NCI-H1417 treated with DMSO at 0.1 percent for 48 hours (cell line): ENCODE measurements around the gene RIPK4.

ENCODE experiments used
- DNase-seq: peaks from one replicate; lab custom pipeline; 2025; lab: John Stamatoyannopoulos, UW

The RIPK4 gene

DNA sequence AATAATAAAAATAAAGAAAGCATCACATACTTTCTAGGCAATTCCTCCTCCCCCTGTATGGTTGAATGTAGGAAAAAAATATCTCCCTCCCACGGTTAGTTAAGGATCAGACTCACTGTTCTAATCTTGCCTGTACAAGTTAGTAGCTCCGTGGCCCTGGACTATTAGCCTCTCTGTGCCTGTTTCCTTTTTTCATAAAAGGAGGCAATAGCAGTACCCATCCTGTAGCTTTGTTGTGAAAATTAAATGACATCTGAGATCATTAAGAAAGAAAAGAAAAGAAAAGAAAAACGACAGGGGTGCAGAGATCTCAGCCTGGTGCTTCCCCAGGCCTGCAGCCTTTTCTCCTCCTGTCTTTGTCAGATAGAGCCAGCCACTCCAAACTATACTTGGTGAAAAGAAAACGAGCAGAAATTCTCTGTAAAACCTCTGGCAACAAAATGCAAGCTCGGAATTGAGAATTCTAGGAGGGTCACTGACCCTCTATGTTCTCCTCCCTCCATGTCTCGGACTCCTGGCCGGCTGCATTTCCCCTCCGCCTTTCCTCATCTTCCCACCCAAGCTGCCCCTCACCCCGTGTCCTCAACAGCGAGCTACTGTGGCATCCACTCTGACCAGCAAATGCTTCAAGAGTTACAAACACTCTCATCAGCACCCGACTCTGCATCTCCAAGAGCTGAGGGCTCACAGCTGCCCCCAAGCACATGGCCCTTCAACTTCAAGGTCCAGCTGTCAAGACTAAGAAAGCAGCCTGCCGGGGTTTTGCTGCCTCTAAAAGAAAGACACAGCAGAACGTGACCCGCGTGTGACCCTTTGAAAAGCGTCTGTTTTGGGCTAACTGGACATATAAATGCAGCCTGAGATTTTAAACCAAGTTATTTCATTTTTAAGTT, 13.6 kb downstream of the RIPK4 start:
- DNase-seq, result no peak

DNA sequence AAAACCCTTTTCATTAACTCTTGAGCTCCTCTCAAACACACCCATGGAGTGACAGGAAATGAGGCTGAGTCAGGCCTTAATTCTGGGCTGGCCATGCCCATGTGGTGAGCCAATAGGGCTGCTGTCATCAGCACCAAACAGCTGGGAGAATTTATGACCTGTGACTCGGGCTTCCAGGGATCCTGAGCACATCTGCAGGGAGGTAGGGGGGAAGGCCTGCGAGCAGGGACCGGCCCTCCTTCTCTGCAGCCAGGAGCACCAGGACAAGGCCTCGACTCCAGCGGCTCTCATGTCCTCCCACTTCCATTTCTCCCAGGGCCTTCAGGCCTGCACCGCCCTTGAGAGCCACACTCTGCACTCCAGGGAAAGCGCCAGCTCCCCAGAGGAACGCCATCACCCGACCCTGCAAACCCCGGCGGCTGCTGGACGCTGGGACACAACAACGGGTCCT, 14.6 kb downstream of the RIPK4 start:
- no peak for DNase-seq

- no peak for DNase-seq
Observed at GRCh38 chr21:41751611-41752011, 15.2 kb downstream of the RIPK4 start.

- no peak for DNase-seq
Observed at GRCh38 chr21:41750532-41751151, 16.2 kb downstream of the RIPK4 start.

GRCh38 chr21:41750051-41750450, 16.8 kb downstream of the RIPK4 start:
- no peak for DNase-seq

DNA sequence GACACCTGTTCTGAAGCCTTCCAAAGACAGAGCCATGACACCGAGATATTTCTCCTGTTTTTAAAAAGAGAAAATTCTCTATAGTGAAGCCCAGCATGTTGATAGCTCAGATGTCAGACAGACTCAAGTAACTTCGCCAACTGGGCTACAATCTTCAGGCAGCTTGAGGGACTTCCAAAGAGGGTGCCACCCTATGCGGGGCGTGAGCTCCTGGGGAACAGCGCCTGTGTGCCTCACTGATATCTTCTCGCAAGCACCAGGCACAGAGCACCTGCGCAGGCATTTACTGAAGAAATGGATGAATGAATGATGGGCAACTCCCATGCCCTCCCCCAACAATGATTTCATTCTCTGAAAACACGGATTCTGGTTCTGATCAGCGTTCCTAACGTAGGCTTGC, 17.6 kb downstream of the RIPK4 start:
- no peak for DNase-seq

- no peak for DNase-seq
Observed at GRCh38 chr21:41747943-41748738, 18.7 kb downstream of the RIPK4 start.

DNA sequence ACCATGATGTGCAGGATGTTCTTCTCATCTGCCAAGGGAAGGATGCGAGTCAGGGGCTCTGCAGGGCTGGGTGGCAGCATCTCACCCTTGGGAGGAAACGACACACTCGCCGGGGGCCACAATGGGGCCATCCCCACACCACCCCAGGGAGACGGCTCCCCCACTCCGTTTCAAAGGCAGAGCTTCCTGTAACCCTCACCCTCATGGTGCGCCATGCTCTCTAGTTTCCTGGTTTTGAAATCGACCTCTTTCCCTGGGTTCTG, 20.2 kb downstream of the RIPK4 start:
- DNase-seq, result no peak

- DNase-seq, result no peak
Observed at GRCh38 chr21:41745971-41746743, 20.7 kb downstream of the RIPK4 start.

DNA sequence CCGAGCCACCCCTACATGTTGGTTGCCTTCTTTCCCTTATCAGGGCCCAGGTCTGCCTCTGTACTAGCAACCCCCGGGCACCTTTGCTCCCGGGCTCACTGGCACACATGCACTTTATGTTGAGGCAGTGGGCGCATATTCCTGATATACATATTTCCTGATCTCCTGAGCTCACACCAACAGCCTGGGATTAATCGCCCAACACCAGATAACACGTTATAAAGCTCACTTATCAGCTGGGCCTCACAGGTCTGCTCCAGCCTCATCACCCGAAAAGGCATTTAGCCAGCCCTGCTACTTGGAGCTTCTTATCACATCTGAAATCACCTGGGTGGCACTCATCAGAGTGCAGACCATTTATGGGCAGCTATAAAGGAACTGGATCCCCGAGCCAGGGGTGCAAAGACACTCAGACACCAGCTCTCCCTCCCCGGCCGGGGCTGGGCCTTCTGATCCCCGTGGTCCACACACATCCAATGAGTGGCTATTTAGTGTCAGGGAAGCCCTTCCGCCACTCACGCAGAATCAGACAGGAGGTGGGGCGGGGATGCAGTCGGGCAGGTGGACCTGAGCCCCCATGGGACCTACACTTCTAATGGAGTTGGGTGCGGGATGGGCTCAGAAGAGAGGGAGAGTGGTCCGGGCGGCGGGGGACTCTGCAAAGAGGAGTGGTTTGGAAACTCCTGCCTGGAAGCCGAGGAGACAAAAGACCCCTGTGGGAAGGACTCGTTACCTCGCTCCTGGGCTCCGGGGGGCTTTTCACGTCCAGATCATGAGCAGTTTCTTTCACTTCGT, 21.6 kb downstream of the RIPK4 start:
- no peak for DNase-seq

- DNase-seq, result no peak
Observed at GRCh38 chr21:41744028-41744930, 22.6 kb downstream of the RIPK4 start.

- no peak for DNase-seq
Observed at GRCh38 chr21:41743321-41744027, 23.4 kb downstream of the RIPK4 start.

DNA sequence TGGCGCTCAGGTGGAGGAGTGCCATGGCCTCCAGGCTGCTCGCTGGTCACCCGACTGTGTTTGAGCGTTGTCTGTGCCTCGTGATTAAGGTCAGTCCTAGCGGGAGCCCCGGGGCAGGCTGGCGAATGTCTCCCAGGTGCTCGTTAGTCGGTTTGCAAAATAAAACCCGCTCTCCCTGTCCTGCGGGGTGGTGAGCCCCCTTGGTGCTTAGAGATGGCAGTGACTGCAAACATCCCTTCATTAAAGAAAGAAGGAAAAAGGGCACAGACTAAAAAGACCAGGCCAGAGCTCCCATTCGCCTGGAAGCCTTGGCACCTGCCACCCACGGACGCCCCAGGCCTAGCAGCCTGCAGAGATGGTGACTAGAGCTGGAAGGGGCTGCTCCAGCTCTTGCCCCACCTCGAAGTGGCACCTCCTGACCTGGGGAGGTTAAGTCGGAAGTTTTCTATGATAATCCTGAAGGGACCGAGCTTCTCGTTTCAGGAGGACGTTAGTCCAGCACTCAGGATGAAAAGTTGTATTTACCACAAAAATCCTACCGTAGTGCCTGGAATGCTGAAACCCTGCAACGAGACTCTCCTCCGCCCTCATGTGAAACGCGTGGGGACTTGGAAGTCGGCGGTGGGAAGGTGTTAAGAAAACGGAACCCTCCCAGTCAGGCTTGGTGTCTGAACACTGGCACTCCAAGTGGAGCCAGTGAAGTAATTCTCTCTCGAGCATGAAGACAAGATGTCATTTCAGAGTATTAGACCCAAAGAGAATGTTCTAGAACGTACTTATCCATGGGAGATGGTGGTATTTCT, 24.6 kb downstream of the RIPK4 start:
- no peak for DNase-seq

DNA sequence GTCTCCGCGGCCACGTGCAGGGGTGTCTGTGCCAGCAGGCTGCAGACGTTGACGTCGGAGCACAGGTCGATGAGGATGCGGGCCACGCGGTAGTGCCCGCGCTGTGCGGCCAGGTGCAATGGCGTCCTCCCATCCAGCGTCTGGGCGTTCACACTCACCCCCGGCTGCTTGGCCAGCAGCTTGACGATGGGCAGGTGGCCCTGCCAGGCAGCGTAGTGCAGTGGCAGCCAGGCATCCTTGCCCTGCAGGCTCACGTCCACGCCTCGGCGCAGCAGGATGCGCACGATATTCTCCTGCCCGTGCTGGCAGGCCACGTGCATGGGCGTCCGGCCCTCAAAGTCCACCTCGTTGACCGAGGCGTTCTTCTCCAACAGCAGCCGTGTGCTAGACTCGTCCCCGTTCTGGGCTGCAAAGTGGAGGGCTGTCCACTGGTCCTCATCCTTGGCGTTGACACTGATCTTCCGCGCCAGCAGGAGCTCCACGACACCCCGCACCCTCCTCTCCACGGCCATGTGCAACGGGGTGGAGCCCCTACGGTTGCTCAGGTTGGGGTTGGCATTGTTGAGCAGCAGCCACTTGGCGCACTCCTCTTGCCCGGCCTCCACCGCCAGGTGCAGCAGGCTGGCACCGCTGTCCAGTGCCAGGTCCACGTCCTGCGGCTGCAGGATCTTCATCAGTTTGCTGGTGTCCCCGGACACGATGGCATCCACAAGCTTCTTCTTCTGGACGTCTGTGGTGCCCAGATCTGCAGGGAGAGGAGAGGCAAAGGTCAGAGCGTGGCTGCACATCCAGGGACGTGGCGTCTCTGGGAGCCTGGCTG, 25.4 kb downstream of the RIPK4 start:
- DNase-seq, result no peak

- no peak for DNase-seq
Observed at GRCh38 chr21:41740604-41741252, 26.1 kb downstream of the RIPK4 start.

DNA sequence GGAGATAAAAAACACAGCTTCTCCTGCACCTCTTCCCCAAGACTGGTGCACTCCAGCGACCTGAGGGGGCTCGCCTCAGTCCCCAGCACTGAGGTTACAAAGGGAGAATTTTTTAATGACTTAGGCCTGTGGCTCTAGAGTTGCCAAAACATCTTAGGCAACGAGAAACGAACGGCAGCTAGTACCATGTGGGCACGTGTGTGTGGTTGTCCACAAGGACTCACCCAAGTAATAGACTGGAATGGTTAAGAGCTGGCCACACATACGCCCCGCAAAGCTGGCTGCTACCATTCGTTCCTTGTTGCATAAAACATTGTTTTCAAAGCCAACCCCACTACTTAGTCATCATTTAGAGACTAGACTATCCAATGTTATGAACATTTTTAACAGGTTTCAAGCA, 26.9 kb downstream of the RIPK4 start:
- DNase-seq, result no peak

DNA sequence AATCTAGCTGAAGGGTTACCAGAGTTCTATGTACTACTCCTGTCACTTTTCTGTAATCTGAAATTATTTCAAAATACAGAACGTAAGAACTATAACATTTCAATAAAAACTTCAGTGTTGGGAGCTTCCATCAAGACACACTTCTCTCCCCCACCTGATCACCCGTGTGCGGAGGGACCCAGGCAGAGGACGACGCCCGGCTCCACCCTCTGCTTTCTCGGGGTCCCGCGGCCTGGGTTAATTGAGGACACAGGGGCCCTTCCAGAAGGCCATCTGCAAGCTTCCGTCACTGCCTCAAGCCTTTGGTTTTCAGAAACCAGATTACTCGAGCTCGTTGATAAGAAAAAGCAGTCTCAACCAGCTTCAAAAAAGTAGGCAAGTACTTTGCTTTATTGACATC, 27.8 kb downstream of the RIPK4 start:
- DNase-seq, result no peak
